ENCODE results near the gene LGMN.

The LGMN gene

GRCh38 chr14:92656306-92657081 lies 91.9 kb downstream of the LGMN start:
- Histone ChIP-seq H3K27ac (ENCODE audit: insufficient read depth, low read length, poor library complexity, severe bottlenecking) (peak overlapping the region; percentile 56), H3K27me3 (replicated peaks; ENCODE audit: control insufficient read depth, insufficient read depth, low read length, poor library complexity, severe bottlenecking) (no peaks in the 10 kb centered on the region), H3K4me1 (ENCODE audit: control insufficient read depth, insufficient read depth, low read length, poor library complexity, severe bottlenecking) (peaks cover 40% of the 10 kb centered on the region), H3K36me3 (ENCODE audit: control insufficient read depth, insufficient read depth, low read length) (peaks cover 39% of the 10 kb centered on the region), H3K9me3 (ENCODE audit: control insufficient read depth, low read length) (no peaks in the 10 kb centered on the region), H3K4me3 (ENCODE audit: insufficient read depth, low read depth, low read length, poor library complexity, severe bottlenecking) (peak overlapping the region; percentile 27)
- DNase-seq: no peak

DNA sequence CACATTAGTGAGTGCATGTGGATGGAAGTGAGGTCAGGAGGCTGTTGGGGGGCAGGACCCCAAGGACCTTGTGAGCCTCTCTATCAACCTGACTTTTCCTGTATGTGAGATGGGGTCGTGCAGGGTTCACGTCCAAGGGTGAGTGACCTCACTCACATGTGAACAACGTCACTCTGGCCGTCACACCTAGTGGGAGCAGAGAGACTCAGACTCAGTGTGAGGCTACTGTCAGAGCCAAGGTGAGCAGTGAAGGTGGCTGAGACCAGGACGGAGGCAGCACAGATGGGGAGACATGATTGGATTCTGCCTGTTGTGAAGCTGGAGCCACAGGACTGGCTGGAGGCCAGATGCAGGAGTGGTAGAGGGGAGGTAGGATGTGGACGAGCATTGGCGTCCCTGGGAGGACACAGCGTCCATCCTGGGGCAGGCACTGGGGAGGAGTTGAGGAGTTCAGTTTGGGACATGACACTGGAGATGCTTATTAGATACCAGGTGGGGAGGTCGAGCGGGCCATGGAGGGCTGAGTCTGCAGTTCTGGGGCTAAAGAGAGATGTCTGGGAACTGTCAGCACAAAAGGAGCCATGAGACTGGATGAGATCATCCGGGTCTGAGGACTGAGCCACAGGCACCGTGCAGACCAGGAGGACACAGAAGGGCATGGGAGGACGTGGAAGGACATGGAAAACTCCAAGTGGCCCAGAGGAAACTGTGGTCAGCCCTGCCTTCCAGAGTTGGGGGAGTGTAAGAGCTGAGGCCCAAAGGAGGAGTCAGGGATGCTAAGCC lies 92.8 kb downstream of the LGMN start:
- Histone ChIP-seq H3K27me3 (replicated peaks; ENCODE audit: control insufficient read depth, insufficient read depth, low read length, poor library complexity, severe bottlenecking) (no peaks in the 10 kb centered on the region), H3K27ac (ENCODE audit: insufficient read depth, low read length, poor library complexity, severe bottlenecking) (peak overlapping the region; percentile 56), H3K9me3 (ENCODE audit: control insufficient read depth, low read length) (no peaks in the 10 kb centered on the region), H3K4me1 (ENCODE audit: control insufficient read depth, insufficient read depth, low read length, poor library complexity, severe bottlenecking) (peaks cover 48% of the 10 kb centered on the region), H3K36me3 (ENCODE audit: control insufficient read depth, insufficient read depth, low read length) (peaks cover 30% of the 10 kb centered on the region), H3K4me3 (ENCODE audit: insufficient read depth, low read depth, low read length, poor library complexity, severe bottlenecking) (peak overlapping the region; percentile 27)
- DNase-seq: no peak

- Histone ChIP-seq H3K36me3 (ENCODE audit: control insufficient read depth, insufficient read depth, low read length) (peaks cover 17% of the 10 kb centered on the region), H3K4me3 (ENCODE audit: insufficient read depth, low read depth, low read length, poor library complexity, severe bottlenecking) (peak overlapping the region; percentile 41), H3K9me3 (ENCODE audit: control insufficient read depth, low read length) (no peaks in the 10 kb centered on the region), H3K27ac (ENCODE audit: insufficient read depth, low read length, poor library complexity, severe bottlenecking) (peak overlapping the region; percentile 35), H3K4me1 (ENCODE audit: control insufficient read depth, insufficient read depth, low read length, poor library complexity, severe bottlenecking) (peaks cover 59% of the 10 kb centered on the region), H3K27me3 (replicated peaks; ENCODE audit: control insufficient read depth, insufficient read depth, low read length, poor library complexity, severe bottlenecking) (no peaks in the 10 kb centered on the region)
- no peak for DNase-seq
Observed at GRCh38 chr14:92654239-92654901, 94.1 kb downstream of the LGMN start.
